GM23338 (cell line): ENCODE results near the gene MARCHF5.

Source experiments
- CREB1 ChIP-seq: fragments of 250-450 bp; sonication (Bioruptor Pico); IDR thresholded peaks from 2 replicates; pipeline ENCODE4 v1.5.0; 2020; ENCODE audit warnings: low read depth, mild to moderate bottlenecking, moderate library complexity
- EZH2 ChIP-seq: fragments of 200-600 bp; sonication (generic); IDR thresholded peaks from one replicate; pipeline ENCODE4 v1.8.0; 2017; ENCODE audit warnings: antibody characterized with exemption, mild to moderate bottlenecking, low read depth; ENCODE audit not compliant: unreplicated experiment
- EZH2phosphoT487 ChIP-seq: fragments of 200-600 bp; sonication (generic); IDR thresholded peaks from one replicate; pipeline ENCODE4 v1.8.1; 2018; ENCODE audit warnings: antibody characterized with exemption; ENCODE audit not compliant: unreplicated experiment
- POLR2AphosphoS5 ChIP-seq: IDR thresholded peaks from 2 replicates; pipeline ENCODE4 v1.6.1; 2016; ENCODE audit warnings: antibody characterized with exemption, low read depth
- TF ChIP-seq, protein P1 (sequence below), 2 experiments: fragments of 200-600 bp in 1 of 2; sonication (generic) in 1 of 2; conservative IDR thresholded peaks; 2 replicates each; pipeline versions ENCODE4 v1.5.1 to v1.6.1; 2016 to 2017; ENCODE audit warnings: antibody characterized with exemption in 2 of 2, low read depth in 2 of 2, mild to moderate bottlenecking in 2 of 2, moderate library complexity in 1 of 2
- TF ChIP-seq, protein P2 (sequence below): IDR thresholded peaks from one replicate; pipeline ENCODE4 v1.6.1; 2018; ENCODE audit warnings: antibody characterized with exemption; ENCODE audit not compliant: unreplicated experiment

DNA sequence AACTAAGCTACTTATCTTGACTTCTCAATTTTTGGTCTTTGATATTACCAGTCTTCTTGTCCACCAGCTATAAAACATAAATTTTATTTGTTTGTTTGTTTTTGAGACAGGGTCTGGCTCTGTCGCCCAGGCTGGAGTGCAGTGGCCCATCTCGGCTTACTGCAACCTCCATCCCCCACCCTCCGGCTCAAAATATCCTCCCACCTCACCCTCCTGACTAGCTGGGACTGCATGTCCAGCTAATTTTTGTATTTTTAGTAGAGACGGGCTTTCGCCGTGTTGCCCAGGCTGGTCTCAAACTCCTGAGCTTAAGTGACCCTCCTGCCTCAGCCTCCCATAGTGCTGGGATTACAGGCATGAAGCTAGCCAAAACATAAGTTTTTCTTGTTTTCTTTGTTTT, 7.5 kb downstream of the MARCHF5 start:
- TF ChIP-seq, protein P1, sequence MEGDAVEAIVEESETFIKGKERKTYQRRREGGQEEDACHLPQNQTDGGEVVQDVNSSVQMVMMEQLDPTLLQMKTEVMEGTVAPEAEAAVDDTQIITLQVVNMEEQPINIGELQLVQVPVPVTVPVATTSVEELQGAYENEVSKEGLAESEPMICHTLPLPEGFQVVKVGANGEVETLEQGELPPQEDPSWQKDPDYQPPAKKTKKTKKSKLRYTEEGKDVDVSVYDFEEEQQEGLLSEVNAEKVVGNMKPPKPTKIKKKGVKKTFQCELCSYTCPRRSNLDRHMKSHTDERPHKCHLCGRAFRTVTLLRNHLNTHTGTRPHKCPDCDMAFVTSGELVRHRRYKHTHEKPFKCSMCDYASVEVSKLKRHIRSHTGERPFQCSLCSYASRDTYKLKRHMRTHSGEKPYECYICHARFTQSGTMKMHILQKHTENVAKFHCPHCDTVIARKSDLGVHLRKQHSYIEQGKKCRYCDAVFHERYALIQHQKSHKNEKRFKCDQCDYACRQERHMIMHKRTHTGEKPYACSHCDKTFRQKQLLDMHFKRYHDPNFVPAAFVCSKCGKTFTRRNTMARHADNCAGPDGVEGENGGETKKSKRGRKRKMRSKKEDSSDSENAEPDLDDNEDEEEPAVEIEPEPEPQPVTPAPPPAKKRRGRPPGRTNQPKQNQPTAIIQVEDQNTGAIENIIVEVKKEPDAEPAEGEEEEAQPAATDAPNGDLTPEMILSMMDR (conservative IDR thresholded peaks at IDR 0.05; ENCODE audit: low read depth in 2 of 2), result no peak
- TF ChIP-seq POLR2AphosphoS5 (no peak), EZH2phosphoT487 (no peak), CREB1 (CRISPR knock-in tag) (no peak), EZH2 (no peak)
- TF ChIP-seq, protein P2, sequence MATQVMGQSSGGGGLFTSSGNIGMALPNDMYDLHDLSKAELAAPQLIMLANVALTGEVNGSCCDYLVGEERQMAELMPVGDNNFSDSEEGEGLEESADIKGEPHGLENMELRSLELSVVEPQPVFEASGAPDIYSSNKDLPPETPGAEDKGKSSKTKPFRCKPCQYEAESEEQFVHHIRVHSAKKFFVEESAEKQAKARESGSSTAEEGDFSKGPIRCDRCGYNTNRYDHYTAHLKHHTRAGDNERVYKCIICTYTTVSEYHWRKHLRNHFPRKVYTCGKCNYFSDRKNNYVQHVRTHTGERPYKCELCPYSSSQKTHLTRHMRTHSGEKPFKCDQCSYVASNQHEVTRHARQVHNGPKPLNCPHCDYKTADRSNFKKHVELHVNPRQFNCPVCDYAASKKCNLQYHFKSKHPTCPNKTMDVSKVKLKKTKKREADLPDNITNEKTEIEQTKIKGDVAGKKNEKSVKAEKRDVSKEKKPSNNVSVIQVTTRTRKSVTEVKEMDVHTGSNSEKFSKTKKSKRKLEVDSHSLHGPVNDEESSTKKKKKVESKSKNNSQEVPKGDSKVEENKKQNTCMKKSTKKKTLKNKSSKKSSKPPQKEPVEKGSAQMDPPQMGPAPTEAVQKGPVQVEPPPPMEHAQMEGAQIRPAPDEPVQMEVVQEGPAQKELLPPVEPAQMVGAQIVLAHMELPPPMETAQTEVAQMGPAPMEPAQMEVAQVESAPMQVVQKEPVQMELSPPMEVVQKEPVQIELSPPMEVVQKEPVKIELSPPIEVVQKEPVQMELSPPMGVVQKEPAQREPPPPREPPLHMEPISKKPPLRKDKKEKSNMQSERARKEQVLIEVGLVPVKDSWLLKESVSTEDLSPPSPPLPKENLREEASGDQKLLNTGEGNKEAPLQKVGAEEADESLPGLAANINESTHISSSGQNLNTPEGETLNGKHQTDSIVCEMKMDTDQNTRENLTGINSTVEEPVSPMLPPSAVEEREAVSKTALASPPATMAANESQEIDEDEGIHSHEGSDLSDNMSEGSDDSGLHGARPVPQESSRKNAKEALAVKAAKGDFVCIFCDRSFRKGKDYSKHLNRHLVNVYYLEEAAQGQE, result no peak
